Panc1 (cell line): ENCODE data around the gene TM4SF20. TPM values are rescaled to one million over a fixed set of nuclear protein-coding genes. Genes with fewer than 3 reads are reported as not detected.

ENCODE experiments used
- ATAC-seq: fragments of 200-7000 bp; cut with Tn5 transposase; 2 replicates; pipeline ENCODE4 v1.9.1; 2020; ENCODE audit warnings: mild to moderate bottlenecking, moderate library complexity
- BruUV-seq: library from RNA; stranded (reverse); fragments of 400-500 nt; replicated peaks from 2 replicates; lab custom pipeline; 2021; lab: Mats Ljungman, UMichigan
- CTCF ChIA-PET: fragments of 300-600 bp; sonication (Branson Sonifier 250); formaldehyde crosslinking; loops from one replicate; lab custom pipeline; 2022; ENCODE audit warnings: antibody characterized with exemption; lab: Charles Lee
- POLR2A ChIA-PET: fragments of 300-600 bp; sonication (Branson Sonifier 250); formaldehyde crosslinking; loops from one replicate; lab custom pipeline; 2022; ENCODE audit warnings: antibody characterized with exemption; lab: Charles Lee
- DNase-seq: peaks from one replicate; pipeline ENCODE4 v3.0.0-alpha.2; 2010; ENCODE audit warnings: low read depth, low spot score
- H3K27ac ChIP-seq: 2 replicates; pipeline ENCODE4 v1.5.1; 2011; ENCODE audit warnings: mild to moderate bottlenecking, low read length, inconsistent platforms
- H3K27me3 ChIP-seq: fragments of 200-500 bp; sonication (Bioruptor generic); 2 replicates; pipeline ENCODE4 v1.6.0; 2014; ENCODE audit warnings: low read length, inconsistent platforms; ENCODE audit not compliant: control insufficient read depth, insufficient read depth
- H3K36me3 ChIP-seq: fragments of 200-500 bp; sonication (Bioruptor generic); 2 replicates; pipeline ENCODE4 v1.5.1; 2014; ENCODE audit warnings: inconsistent platforms, mild to moderate bottlenecking, low read length, moderate library complexity; ENCODE audit not compliant: control insufficient read depth, insufficient read depth
- H3K4me1 ChIP-seq: 2 replicates; pipeline ENCODE4 v1.5.1; 2011; ENCODE audit warnings: inconsistent platforms, mild to moderate bottlenecking, low read length, moderate library complexity; ENCODE audit not compliant: control insufficient read depth, insufficient read depth
- H3K4me3 ChIP-seq, 2 experiments: 2 replicates each; pipeline ENCODE4 v1.5.1; 2011 to 2012; ENCODE audit warnings: low read depth in 2 of 2, low read length in 2 of 2, mild to moderate bottlenecking in 2 of 2, inconsistent platforms in 1 of 2, moderate library complexity in 1 of 2
- H3K9me3 ChIP-seq: fragments of 200-500 bp; sonication (Bioruptor generic); 2 replicates; pipeline ENCODE4 v1.5.1; 2014; ENCODE audit warnings: low read depth, mild to moderate bottlenecking, inconsistent platforms, low read length, moderate library complexity; ENCODE audit not compliant: control insufficient read depth, insufficient read depth
- POLR2AphosphoS5 ChIP-seq: IDR thresholded peaks from 2 replicates; pipeline ENCODE4 v1.6.1; 2012; ENCODE audit warnings: mild to moderate bottlenecking, low read depth, low read length, moderate library complexity
- SIN3A ChIP-seq: IDR thresholded peaks from 2 replicates; pipeline ENCODE4 v1.6.1; 2012; ENCODE audit warnings: low read depth, mild to moderate bottlenecking, low read length, moderate library complexity, borderline replicate concordance; ENCODE audit not compliant: insufficient read depth
- TCF7L2 ChIP-seq: IDR thresholded peaks from 2 replicates; pipeline ENCODE4 v1.6.1; 2011; ENCODE audit warnings: mild to moderate bottlenecking, low read depth, low read length, inconsistent platforms
- in situ Hi-C: cut with HindIII; loops from 2 replicates; pipeline ENCODE4 v1.10.0; 2016; ENCODE audit warnings: low sequenced_read_pairs, low pct_unique_long_range_greater_than_20kb
- intact Hi-C: fragments of 100-400 bp; cut with micrococcal nuclease; formaldehyde crosslinking; loops from one replicate; pipeline ENCODE4 v1.10.0; 2022; ENCODE audit not compliant: unreplicated experiment
- total RNA-seq: library from RNA; stranded (reverse); gene quantifications from one replicate; pipeline ENCODE4 v1.2.1, GENCODE V29; 2021; ENCODE audit not compliant: unreplicated experiment
- TF ChIP-seq, protein P1 (sequence below): fragments of 450-650 bp; IDR thresholded peaks from 2 replicates; pipeline ENCODE4 v1.5.1; 2017; ENCODE audit warnings: mild to moderate bottlenecking
- TF ChIP-seq, protein P2 (sequence below), 2 experiments: IDR thresholded peaks; 2 replicates each; pipeline ENCODE4 v1.6.1; 2011 to 2012; ENCODE audit warnings: low read depth in 2 of 2, control low read depth in 1 of 2, low read length in 1 of 2, mild to moderate bottlenecking in 1 of 2, moderate library complexity in 1 of 2; ENCODE audit not compliant: insufficient read depth in 1 of 2

The TM4SF20 gene
- total RNA-seq, 1 experiment from 2014 or later, result not detected

DNA sequence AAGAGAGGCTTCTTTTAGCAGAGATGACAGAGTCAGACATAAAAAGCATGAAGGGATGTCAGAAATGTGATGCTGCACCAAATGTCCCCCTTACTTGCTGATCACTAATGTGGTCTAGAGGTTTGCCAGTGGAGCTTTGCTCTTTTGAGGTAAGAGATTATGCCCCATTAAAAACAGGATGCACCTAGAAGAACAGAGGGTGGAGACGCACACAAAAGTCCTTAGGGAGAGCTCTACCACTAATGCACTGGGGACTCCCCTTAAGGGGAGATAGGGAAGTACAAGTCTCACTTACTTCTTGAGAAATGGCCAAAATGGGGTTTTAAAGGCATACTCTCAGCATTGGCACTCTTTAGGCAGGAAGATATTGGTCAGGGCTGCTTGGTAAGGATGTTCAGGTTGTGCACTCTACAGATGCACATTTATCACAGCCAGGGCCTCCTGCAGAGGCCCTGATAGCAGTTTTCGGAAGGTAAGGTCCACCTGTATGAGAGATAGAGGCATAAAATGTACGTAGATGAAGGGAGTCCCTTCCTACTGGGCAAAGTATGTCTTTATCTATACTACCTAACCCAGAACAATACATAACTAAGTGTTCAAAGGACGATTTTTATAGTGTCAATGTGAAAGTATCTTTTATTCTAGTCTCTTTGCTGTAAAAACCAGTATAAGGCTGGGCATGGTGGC lies 25.6 kb upstream of the TM4SF20 start:
- ATAC-seq, result no peak
- ChIA-PET CTCF (no interaction called here), POLR2A (no interaction called here)
- Histone ChIP-seq H3K27me3 (no peaks in the 10 kb centered on the region), H3K9me3 (no peaks in the 10 kb centered on the region), H3K4me1 (peaks cover 12% of the 10 kb centered on the region), H3K4me3 (no peak overlapping the region), H3K36me3 (no peaks in the 10 kb centered on the region), H3K27ac (no peak overlapping the region)
- intact Hi-C loops, result loop anchor here (10.0 kb wide), 2 partner anchors 160 to 250 kb away; no protein-coding TSS in a partner anchor
- no TSS peak for BruUV-seq
- TF ChIP-seq, protein P1, sequence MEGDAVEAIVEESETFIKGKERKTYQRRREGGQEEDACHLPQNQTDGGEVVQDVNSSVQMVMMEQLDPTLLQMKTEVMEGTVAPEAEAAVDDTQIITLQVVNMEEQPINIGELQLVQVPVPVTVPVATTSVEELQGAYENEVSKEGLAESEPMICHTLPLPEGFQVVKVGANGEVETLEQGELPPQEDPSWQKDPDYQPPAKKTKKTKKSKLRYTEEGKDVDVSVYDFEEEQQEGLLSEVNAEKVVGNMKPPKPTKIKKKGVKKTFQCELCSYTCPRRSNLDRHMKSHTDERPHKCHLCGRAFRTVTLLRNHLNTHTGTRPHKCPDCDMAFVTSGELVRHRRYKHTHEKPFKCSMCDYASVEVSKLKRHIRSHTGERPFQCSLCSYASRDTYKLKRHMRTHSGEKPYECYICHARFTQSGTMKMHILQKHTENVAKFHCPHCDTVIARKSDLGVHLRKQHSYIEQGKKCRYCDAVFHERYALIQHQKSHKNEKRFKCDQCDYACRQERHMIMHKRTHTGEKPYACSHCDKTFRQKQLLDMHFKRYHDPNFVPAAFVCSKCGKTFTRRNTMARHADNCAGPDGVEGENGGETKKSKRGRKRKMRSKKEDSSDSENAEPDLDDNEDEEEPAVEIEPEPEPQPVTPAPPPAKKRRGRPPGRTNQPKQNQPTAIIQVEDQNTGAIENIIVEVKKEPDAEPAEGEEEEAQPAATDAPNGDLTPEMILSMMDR, result no peak
- TF ChIP-seq, protein P2, sequence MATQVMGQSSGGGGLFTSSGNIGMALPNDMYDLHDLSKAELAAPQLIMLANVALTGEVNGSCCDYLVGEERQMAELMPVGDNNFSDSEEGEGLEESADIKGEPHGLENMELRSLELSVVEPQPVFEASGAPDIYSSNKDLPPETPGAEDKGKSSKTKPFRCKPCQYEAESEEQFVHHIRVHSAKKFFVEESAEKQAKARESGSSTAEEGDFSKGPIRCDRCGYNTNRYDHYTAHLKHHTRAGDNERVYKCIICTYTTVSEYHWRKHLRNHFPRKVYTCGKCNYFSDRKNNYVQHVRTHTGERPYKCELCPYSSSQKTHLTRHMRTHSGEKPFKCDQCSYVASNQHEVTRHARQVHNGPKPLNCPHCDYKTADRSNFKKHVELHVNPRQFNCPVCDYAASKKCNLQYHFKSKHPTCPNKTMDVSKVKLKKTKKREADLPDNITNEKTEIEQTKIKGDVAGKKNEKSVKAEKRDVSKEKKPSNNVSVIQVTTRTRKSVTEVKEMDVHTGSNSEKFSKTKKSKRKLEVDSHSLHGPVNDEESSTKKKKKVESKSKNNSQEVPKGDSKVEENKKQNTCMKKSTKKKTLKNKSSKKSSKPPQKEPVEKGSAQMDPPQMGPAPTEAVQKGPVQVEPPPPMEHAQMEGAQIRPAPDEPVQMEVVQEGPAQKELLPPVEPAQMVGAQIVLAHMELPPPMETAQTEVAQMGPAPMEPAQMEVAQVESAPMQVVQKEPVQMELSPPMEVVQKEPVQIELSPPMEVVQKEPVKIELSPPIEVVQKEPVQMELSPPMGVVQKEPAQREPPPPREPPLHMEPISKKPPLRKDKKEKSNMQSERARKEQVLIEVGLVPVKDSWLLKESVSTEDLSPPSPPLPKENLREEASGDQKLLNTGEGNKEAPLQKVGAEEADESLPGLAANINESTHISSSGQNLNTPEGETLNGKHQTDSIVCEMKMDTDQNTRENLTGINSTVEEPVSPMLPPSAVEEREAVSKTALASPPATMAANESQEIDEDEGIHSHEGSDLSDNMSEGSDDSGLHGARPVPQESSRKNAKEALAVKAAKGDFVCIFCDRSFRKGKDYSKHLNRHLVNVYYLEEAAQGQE (IDR thresholded peaks at IDR 0.05; ENCODE audit: insufficient read depth in 1 of 2, low read depth in 2 of 2, low read length in 1 of 2), result no peak
- TF ChIP-seq TCF7L2 (no peak), POLR2AphosphoS5 (no peak), SIN3A (no peak)
- no peak for DNase-seq
- in situ Hi-C loops, result no loop called here

- Histone ChIP-seq H3K9me3 (no peaks in the 10 kb centered on the region), H3K27ac (no peak overlapping the region), H3K4me3 (no peak overlapping the region), H3K4me1 (peaks cover 12% of the 10 kb centered on the region), H3K36me3 (no peaks in the 10 kb centered on the region), H3K27me3 (no peaks in the 10 kb centered on the region)
- in situ Hi-C loops (no loop called here), intact Hi-C loops (loop anchor here (10.0 kb wide), 2 partner anchors 162 to 252 kb away; no protein-coding TSS in a partner anchor)
- ChIA-PET POLR2A (no interaction called here), CTCF (no interaction called here)
- DNase-seq, result no peak
- TF ChIP-seq SIN3A, result no peak
- TF ChIP-seq, protein P1, result no peak
- no peak for TF ChIP-seq TCF7L2
- no peak for TF ChIP-seq POLR2AphosphoS5
- TF ChIP-seq, protein P2 (IDR thresholded peaks at IDR 0.05; ENCODE audit: insufficient read depth in 1 of 2, low read depth in 2 of 2, low read length in 1 of 2), result no peak
- ATAC-seq, result no peak
- no TSS peak for BruUV-seq
Measured at GRCh38 chr2:227402959-227403358, 23.9 kb upstream of the TM4SF20 start.
